GM12891 (cell line): ENCODE data around the gene IKZF1.
A peak's percentile ranks its signal among the peaks of the same experiment; 100 is the strongest.

Experiments used
- PAX5 ChIP-seq: IDR thresholded peaks from 2 replicates; pipeline ENCODE4 v1.6.1; 2011; ENCODE audit warnings: low read length, moderate library complexity, mild to moderate bottlenecking; ENCODE audit not compliant: insufficient read depth, severe bottlenecking
- POLR2A ChIP-seq: IDR thresholded peaks from 2 replicates; pipeline ENCODE4 v1.6.1; 2011; ENCODE audit warnings: low read depth, low read length, control low read depth
- POLR2AphosphoS5 ChIP-seq: IDR thresholded peaks from 2 replicates; pipeline ENCODE4 v1.6.1; 2011; ENCODE audit warnings: low read depth, low read length, control low read depth
- POU2F2 ChIP-seq: IDR thresholded peaks from 2 replicates; pipeline ENCODE4 v1.6.1; 2011; ENCODE audit warnings: low read depth, mild to moderate bottlenecking, control low read depth, low read length, moderate library complexity
- SPI1 ChIP-seq: IDR thresholded peaks from 2 replicates; pipeline ENCODE4 v1.6.1; 2011; ENCODE audit warnings: low read depth, low read length, control low read depth
- TAF1 ChIP-seq: IDR thresholded peaks from 2 replicates; pipeline ENCODE4 v1.6.1; 2011; ENCODE audit warnings: low read depth, low read length, control low read depth

DNA sequence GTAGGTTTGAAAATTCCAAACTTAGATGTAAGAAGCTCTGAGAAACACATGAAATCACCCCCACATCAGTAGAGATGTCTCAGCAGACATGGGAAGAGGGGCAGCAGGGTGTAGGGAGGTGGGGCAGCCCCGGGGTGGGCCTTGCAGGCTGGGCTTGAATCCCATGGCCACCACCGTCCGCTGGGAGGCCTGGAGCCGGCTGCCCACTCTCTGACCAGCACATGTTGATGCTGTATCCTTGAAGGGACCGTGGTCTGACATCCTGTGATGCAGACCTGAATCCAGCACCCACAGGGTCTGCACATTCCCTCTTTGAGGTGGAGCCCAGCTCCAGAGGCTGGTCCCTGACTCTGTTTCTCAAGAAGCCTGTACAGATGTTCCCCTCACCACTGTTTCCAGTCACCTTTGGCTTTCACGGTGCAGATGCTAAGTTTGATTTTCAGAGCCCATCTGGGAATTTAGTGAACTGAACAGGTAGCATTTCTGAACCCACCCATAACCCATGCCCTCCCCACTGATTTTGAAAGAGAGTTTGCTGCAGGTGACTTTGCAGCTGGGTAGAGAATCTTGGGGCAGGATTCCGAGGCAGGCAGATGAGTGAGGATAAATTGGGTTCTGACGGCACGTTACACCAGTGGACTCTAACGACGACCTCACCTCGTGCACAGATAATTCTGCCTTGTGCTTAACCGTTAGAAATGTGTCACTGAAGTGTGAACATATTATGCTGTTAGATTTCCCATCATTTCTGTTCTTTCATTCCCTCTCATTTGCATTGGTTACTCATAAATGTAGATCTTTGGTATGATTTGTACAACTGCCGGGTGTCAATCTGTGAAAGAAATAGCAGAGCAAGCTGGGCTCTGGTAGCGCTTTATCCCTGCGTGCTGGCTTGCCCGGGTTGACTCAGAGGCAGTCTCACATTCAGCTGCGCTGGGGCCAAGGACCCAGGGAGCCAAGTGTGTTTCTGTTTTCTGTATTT is 45.7 kb downstream of the IKZF1 start:
- no peak for TF ChIP-seq POLR2A
- TF ChIP-seq POLR2AphosphoS5, result no peak
- TF ChIP-seq TAF1, result peak; percentile 62; the same call in 1 of the 2 replicates
- TF ChIP-seq PAX5, result no peak
- TF ChIP-seq SPI1, result no peak
- TF ChIP-seq POU2F2, result peak; percentile 91
